Embryonic facial prominence (tissue), 1 donor: ENCODE measurements around the gene OPN1SW.

ENCODE experiments used
- DNase-seq: peaks from one replicate; pipeline ENCODE4 v3.0.0-alpha.2; 2016; ENCODE audit errors: extremely low spot score

Gene OPN1SW

GRCh38 chr7:128733278-128733645 lies 42.3 kb downstream of the OPN1SW start:
- no peak for DNase-seq

GRCh38 chr7:128732521-128733277 lies 42.9 kb downstream of the OPN1SW start:
- DNase-seq: no peak

GRCh38 chr7:128731184-128731583 lies 44.4 kb downstream of the OPN1SW start:
- DNase-seq: no peak

- DNase-seq: no peak
These were observed 46.1 kb downstream of the OPN1SW start for GRCh38 chr7:128729494-128729893.

- peak; percentile 33 for DNase-seq
These were observed 47.0 kb downstream of the OPN1SW start for GRCh38 chr7:128728598-128728997.

GRCh38 chr7:128727239-128727638 lies 48.4 kb downstream of the OPN1SW start:
- DNase-seq: no peak

GRCh38 chr7:128726737-128727072 lies 48.9 kb downstream of the OPN1SW start:
- DNase-seq: no peak

GRCh38 chr7:128726059-128726736 lies 49.4 kb downstream of the OPN1SW start:
- DNase-seq: peak; percentile 19

- no peak for DNase-seq
These were observed 50.1 kb downstream of the OPN1SW start for GRCh38 chr7:128725531-128725930.

- DNase-seq: no peak
These were observed 50.9 kb downstream of the OPN1SW start for GRCh38 chr7:128724743-128725142.
